Keratinocyte (primary cell): ENCODE results near the gene DDX28. TPM values are rescaled to one million over a fixed set of nuclear protein-coding genes. Genes with fewer than 3 reads are reported as not detected.

Source experiments
- DNase-seq: peaks from one replicate; pipeline ENCODE4 v3.0.0-alpha.2; 2011; ENCODE audit warnings: low read depth, missing footprints, low spot score
- FAIRE-seq: peaks from 2 replicates; lab custom pipeline; 2011; peaks lifted over from hg19 to GRCh38; lab: Jason Lieb, UNC
- H2AFZ ChIP-seq: 2 replicates; pipeline ENCODE4 v1.6.0; 2012; ENCODE audit warnings: low read length, control low read depth, inconsistent platforms; ENCODE audit not compliant: control insufficient read depth
- H3K27ac ChIP-seq: 2 replicates; pipeline ENCODE4 v1.5.1; 2011; ENCODE audit warnings: low read length; ENCODE audit not compliant: control insufficient read depth, insufficient read depth
- H3K27me3 ChIP-seq: 3 replicates; pipeline ENCODE4 v1.6.0; 2011; ENCODE audit warnings: low read length; ENCODE audit not compliant: control insufficient read depth, insufficient read depth; ENCODE audit errors: extremely low read depth
- H3K36me3 ChIP-seq, 2 experiments: 2 replicates in 1 of 2; 3 replicates in 1 of 2; pipeline ENCODE4 v1.5.1; 2011; ENCODE audit warnings: low read length in 2 of 2, mild to moderate bottlenecking in 1 of 2; ENCODE audit not compliant: control insufficient read depth in 2 of 2, insufficient read depth in 2 of 2; ENCODE audit errors: extremely low read depth in 1 of 2
- H3K4me1 ChIP-seq: 3 replicates; pipeline ENCODE4 v1.5.1; 2011; ENCODE audit warnings: low read length; ENCODE audit not compliant: control insufficient read depth, insufficient read depth; ENCODE audit errors: extremely low read depth
- H3K4me2 ChIP-seq: 3 replicates; pipeline ENCODE4 v1.6.0; 2011; ENCODE audit warnings: low read depth, low read length; ENCODE audit not compliant: control insufficient read depth, insufficient read depth; ENCODE audit errors: extremely low read depth
- H3K4me3 ChIP-seq, 3 experiments: fragments of 200-600 bp in 1 of 3; sonication (generic) in 1 of 3; 2 replicates in 2 of 3; 3 replicates in 1 of 3; pipeline ENCODE4 v1.5.1; 2011 to 2016; ENCODE audit warnings: low read length in 3 of 3, mild to moderate bottlenecking in 3 of 3, control low read depth in 2 of 3, inconsistent platforms in 1 of 3, low read depth in 1 of 3, mixed read lengths in 1 of 3, mixed run types in 1 of 3, moderate library complexity in 1 of 3; ENCODE audit not compliant: control insufficient read depth in 2 of 3, insufficient read depth in 2 of 3; ENCODE audit errors: extremely low read depth in 1 of 3
- H3K79me2 ChIP-seq: 2 replicates; pipeline ENCODE4 v1.6.0; 2012; ENCODE audit warnings: low read length; ENCODE audit not compliant: control insufficient read depth, insufficient read depth
- H3K9ac ChIP-seq: 3 replicates; pipeline ENCODE4 v1.6.0; 2011; ENCODE audit warnings: low read length; ENCODE audit not compliant: control insufficient read depth, insufficient read depth; ENCODE audit errors: extremely low read depth
- H3K9me1 ChIP-seq: 3 replicates; pipeline ENCODE4 v1.6.0; 2011; ENCODE audit warnings: low read length; ENCODE audit not compliant: control insufficient read depth, insufficient read depth; ENCODE audit errors: extremely low read depth
- H3K9me3 ChIP-seq: 2 replicates; pipeline ENCODE4 v1.5.1; 2012; ENCODE audit warnings: low read depth, low read length; ENCODE audit not compliant: control insufficient read depth
- H4K20me1 ChIP-seq: 3 replicates; pipeline ENCODE4 v1.6.0; 2011; ENCODE audit warnings: low read length; ENCODE audit not compliant: control insufficient read depth, insufficient read depth; ENCODE audit errors: extremely low read depth
- CTCF ChIP-seq, 3 experiments: IDR thresholded peaks in 1 of 3; conservative IDR thresholded peaks in 1 of 3; optimal IDR thresholded peaks in 1 of 3; 2 replicates in 2 of 3; 3 replicates in 1 of 3; pipeline versions ENCODE3 to v1.5.1; 2011; ENCODE audit warnings: low read length in 3 of 3, mild to moderate bottlenecking in 3 of 3, moderate library complexity in 2 of 3, control low read depth in 1 of 3, inconsistent platforms in 1 of 3; ENCODE audit not compliant: insufficient read depth in 2 of 3; ENCODE audit errors: extremely low read depth in 1 of 3
- EZH2 ChIP-seq: IDR thresholded peaks from one replicate; pipeline ENCODE4 v1.6.1; 2012; ENCODE audit warnings: inconsistent platforms, mild to moderate bottlenecking, low read length, moderate library complexity
- dilution Hi-C: fragments of 300-500 bp; cut with MboI; formaldehyde crosslinking; loops from one replicate; pipeline ENCODE4 v1.7.0; 2020; ENCODE audit warnings: low sequenced_read_pairs; ENCODE audit not compliant: extremely low pct_ligation_motif_present
- polyA minus RNA-seq, 3 experiments: library from RNA; depleted of rRNA, polyadenylated mRNA; stranded (reverse); fragments of >200 nt; gene quantifications; 1 replicate in 1 of 3; 2 replicates in 1 of 3; 3 replicates in 1 of 3; pipeline ENCODE4 v1.2.3, GENCODE V29; 2011
- polyA plus RNA-seq, 5 experiments: library from polyadenylated mRNA; depleted of rRNA in 3 of 5; stranded (reverse) in 3 of 5; stranded (forward) in 1 of 5; unstranded in 1 of 5; fragments of >200 nt; gene quantifications; 1 replicate in 1 of 5; 2 replicates in 3 of 5; 3 replicates in 1 of 5; pipeline versions ENCODE4 v1.2.1 to v1.2.3, GENCODE V29; 2011 to 2012; ENCODE audit warnings: missing spikeins in 2 of 5, low read depth in 1 of 5, low replicate concordance in 1 of 5

The DDX28 gene
- polyA plus RNA-seq (12.8 to 15.7 TPM (median 14.2 TPM) in 3 replicates), polyA minus RNA-seq (8.1 to 12.7 TPM (median 9.6 TPM) in 3 replicates)
- 4.5 TPM for polyA plus RNA-seq (2011; ENCODE audit: low read depth)
- polyA plus RNA-seq (2011; cell fraction: cytosol; rRNA removed), result 8.1 and 8.7 TPM in 2 replicates
- 14.1 and 17.2 TPM in 2 replicates for polyA plus RNA-seq (2011; cell fraction: nucleus; rRNA removed)
- polyA plus RNA-seq (2012; ENCODE audit: low replicate concordance), result 7.4 and 10.6 TPM in 2 replicates
- polyA minus RNA-seq (2011; cell fraction: cytosol; rRNA and poly(A)+ RNA removed), result 11.5 TPM
- polyA minus RNA-seq (2011; cell fraction: nucleus; rRNA and poly(A)+ RNA removed), result 10.9 and 11.6 TPM in 2 replicates

- Histone ChIP-seq H3K9ac (peak within 1 kb of the TSS; percentile 99), H3K79me2 (peaks cover 51% of the 10 kb centered on the region), H2AFZ (peak within 1 kb of the TSS; percentile 99), H3K4me1 (peaks cover 22% of the 10 kb centered on the region), H3K27ac (peak within 1 kb of the TSS; percentile 98), H3K4me2 (peak within 1 kb of the TSS; percentile 96), H4K20me1 (no peaks in the 10 kb centered on the region), H3K4me3 (peak within 1 kb of the TSS; percentile 86 to 96 (median 92)), H3K27me3 (no peaks in the 10 kb centered on the region), H3K9me1 (peaks cover 3% of the 10 kb centered on the region), H3K36me3 (peaks cover 7 to 13% of the 10 kb centered on the region in 2 experiments), H3K9me3 (no peaks in the 10 kb centered on the region)
- dilution Hi-C loops, result no loop called here
- FAIRE-seq, result peak; percentile 48
- peak; percentile 62 for DNase-seq
- TF ChIP-seq EZH2, result no peak
- TF ChIP-seq CTCF (optimal IDR thresholded peaks at IDR 0.05 in 1 of 3, IDR thresholded peaks at IDR 0.05 in 1 of 3, conservative IDR thresholded peaks at IDR 0.05 in 1 of 3; ENCODE audit: extremely low read depth in 1 of 3, insufficient read depth in 2 of 3, low read length in 3 of 3), result peak in 1 of 3 experiments; percentile 16
Observed at GRCh38 chr16:68022728-68023537, at the start of gene DDX28, which contains the start of gene DUS2. Gene DDX28, minus strand, starts transcription at chr16:68023232. Its CDS starts 30 bp downstream, at chr16:68023202. Gene DUS2, plus strand, starts transcription at chr16:68023284. Its CDS starts 14,740 bp downstream, at chr16:68038024.

GRCh38 chr16:68072038-68072695, 49.1 kb upstream of the DDX28 start:
- peak overlapping the region; percentile 71 for H3K27ac ChIP-seq

More at GRCh38 chr16:68072038-68072695, 49.1 kb upstream of the DDX28 start:
- H3K9ac ChIP-seq, result peak overlapping the region; percentile 49
- peaks cover 14% of the 10 kb centered on the region for H3K4me1 ChIP-seq
- H3K4me3 ChIP-seq, result no peak overlapping the region
- H3K9me3 ChIP-seq, result no peaks in the 10 kb centered on the region
- H4K20me1 ChIP-seq, result peaks cover 5% of the 10 kb centered on the region
- H3K27me3 ChIP-seq, result no peaks in the 10 kb centered on the region
- peak in 1 of 3 experiments; percentile 51 for TF ChIP-seq CTCF (optimal IDR thresholded peaks at IDR 0.05 in 1 of 3, IDR thresholded peaks at IDR 0.05 in 1 of 3, conservative IDR thresholded peaks at IDR 0.05 in 1 of 3; ENCODE audit: extremely low read depth in 1 of 3, insufficient read depth in 2 of 3, low read length in 3 of 3)
- TF ChIP-seq EZH2, result no peak
- H3K36me3 ChIP-seq, result peaks cover 43 to 51% of the 10 kb centered on the region in 2 experiments
- dilution Hi-C loops, result no loop called here
- H2AFZ ChIP-seq, result no peak overlapping the region
- H3K9me1 ChIP-seq, result peaks cover 2% of the 10 kb centered on the region
- H3K79me2 ChIP-seq, result no peaks in the 10 kb centered on the region
- FAIRE-seq, result peak; percentile 100
- peak overlapping the region; percentile 50 for H3K4me2 ChIP-seq
- DNase-seq, result peak; percentile 87
